Measurements from ENCODE around the gene ZNF658. TPM values are rescaled to one million over a fixed set of nuclear protein-coding genes. Genes with fewer than 3 reads are reported as not detected.
"Not testable (repeated sequence)": the region's sequence is repeated elsewhere in the genome, so short reads cannot be mapped to it uniquely, and the experiment has no call there.

ZNF658 gene
- 2.8 and 4.1 TPM in 2 replicates for total RNA-seq (2021)
- Bru-seq, nascent RNA = percentile 56 among the genes with signal in this experiment
- percentile 40 among the genes with signal in this experiment for BruChase-seq, experiment 1, labeled RNA remaining after a 2-hour chase
- BruChase-seq, experiment 2, labeled RNA remaining after a 6-hour chase = percentile 28 among the genes with signal in this experiment
- long read RNA-seq = 0 reads

DNA sequence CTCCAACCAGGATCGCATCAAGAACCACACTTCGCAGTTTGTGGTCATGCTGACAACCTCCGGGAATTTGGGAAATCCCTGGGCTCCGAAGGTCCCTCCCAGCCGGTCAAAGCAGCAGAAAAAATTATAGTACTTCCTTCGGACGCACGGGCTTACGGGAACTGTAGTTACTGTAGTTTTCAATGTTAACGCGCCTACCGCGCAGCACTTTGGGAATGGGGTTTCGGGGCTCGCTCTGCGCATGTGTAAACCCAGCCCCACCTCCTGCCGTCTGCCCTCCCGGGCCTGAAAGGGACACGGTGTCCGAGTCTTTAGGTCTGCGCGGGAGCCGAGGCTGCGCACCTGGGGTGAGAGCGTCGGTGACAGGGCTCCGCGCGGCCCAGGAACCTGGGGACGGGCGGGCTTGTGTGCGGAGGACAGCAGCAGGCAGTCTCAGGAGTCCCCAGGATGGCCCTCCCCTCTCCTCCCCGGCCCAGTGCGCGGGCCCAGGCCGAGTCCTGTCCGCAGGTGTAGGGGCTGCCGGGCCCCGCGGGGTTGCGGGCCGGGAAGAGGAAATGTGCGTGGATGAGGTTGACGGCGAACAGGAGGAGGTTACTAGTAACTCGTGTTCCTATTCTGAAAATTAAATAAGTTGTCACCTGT, at the start of gene ZNF658:
Gene ZNF658, plus strand, starts transcription at position 236 of the 642 bp plus-strand sequence. CDS start 2,837 bp downstream, outside the sequence.
- H3K36me3 ChIP-seq (ENCODE audit: low read depth); CTCF ChIA-PET; H3F3A ChIP-seq (ENCODE audit: insufficient read depth, low read depth); H3K9me2 ChIP-seq (ENCODE audit: insufficient read depth); H3K4me1 ChIP-seq (replicated peaks; ENCODE audit: insufficient read depth); H3K79me2 ChIP-seq (ENCODE audit: low read depth); POLR2A ChIA-PET (ENCODE audit: unreplicated experiment); BruUV-seq (replicated peaks); H4K20me1 ChIP-seq (ENCODE audit: insufficient read depth); H3K27ac ChIP-seq; intact Hi-C loops (cut with micrococcal nuclease; ENCODE audit: unreplicated experiment); H3K9me3 ChIP-seq (ENCODE audit: insufficient read depth, low read depth); H3K27me3 ChIP-seq (ENCODE audit: insufficient read depth, low read depth): not testable (repeated sequence)
- H3K4me3 ChIP-seq = peak within 1 kb of the TSS; percentile 62
- H2AFZ ChIP-seq = peak within 1 kb of the TSS; percentile 74; the same call in 1 of the 2 replicates
- peak within 1 kb of the TSS; percentile 81 for H3K4me2 ChIP-seq
- peak; percentile 72 to 91 for DNase-seq

DNA sequence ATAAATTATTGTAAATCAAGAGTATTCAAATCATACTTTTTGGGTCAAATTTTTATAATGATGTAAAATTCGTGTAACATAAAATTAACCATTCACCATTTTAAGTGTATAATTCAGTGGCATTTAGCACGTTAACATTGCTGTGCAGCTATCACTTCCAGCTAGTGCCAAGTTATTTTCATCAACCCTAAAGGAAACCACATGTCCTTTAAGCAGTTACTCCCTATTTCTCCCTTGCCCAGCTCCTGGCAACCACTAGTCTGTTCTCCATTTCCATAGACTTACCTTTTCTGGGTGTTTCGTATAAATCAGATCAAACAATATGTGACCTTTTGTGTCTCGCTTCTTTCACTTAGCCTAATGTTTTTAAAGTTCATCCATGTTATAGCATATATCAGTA, 38.8 kb upstream of the ZNF658 start:
- H3K4me3 ChIP-seq; H3K9me2 ChIP-seq (ENCODE audit: insufficient read depth); H4K20me1 ChIP-seq (ENCODE audit: insufficient read depth); H3K4me1 ChIP-seq (replicated peaks; ENCODE audit: insufficient read depth); H3K9me3 ChIP-seq (ENCODE audit: insufficient read depth, low read depth); H3K36me3 ChIP-seq (ENCODE audit: low read depth); DNase-seq; H3K4me2 ChIP-seq; CTCF ChIA-PET; H3K79me2 ChIP-seq (ENCODE audit: low read depth); H2AFZ ChIP-seq; H3K27ac ChIP-seq; intact Hi-C loops (cut with micrococcal nuclease; ENCODE audit: unreplicated experiment); BruUV-seq (replicated peaks); H3K27me3 ChIP-seq (ENCODE audit: insufficient read depth, low read depth); H3F3A ChIP-seq (ENCODE audit: insufficient read depth, low read depth); POLR2A ChIA-PET (ENCODE audit: unreplicated experiment): not testable (repeated sequence)

- H3F3A ChIP-seq (ENCODE audit: insufficient read depth, low read depth); DNase-seq; CTCF ChIA-PET; H2AFZ ChIP-seq; H3K36me3 ChIP-seq (ENCODE audit: low read depth); H3K4me3 ChIP-seq; H4K20me1 ChIP-seq (ENCODE audit: insufficient read depth); H3K27me3 ChIP-seq (ENCODE audit: insufficient read depth, low read depth); H3K4me2 ChIP-seq; intact Hi-C loops (cut with micrococcal nuclease; ENCODE audit: unreplicated experiment); H3K9me2 ChIP-seq (ENCODE audit: insufficient read depth); H3K79me2 ChIP-seq (ENCODE audit: low read depth); H3K4me1 ChIP-seq (replicated peaks; ENCODE audit: insufficient read depth); BruUV-seq (replicated peaks); H3K27ac ChIP-seq; H3K9me3 ChIP-seq (ENCODE audit: insufficient read depth, low read depth); POLR2A ChIA-PET (ENCODE audit: unreplicated experiment): not testable (repeated sequence)
These were observed 31.9 kb upstream of the ZNF658 start for GRCh38 chr9:66868660-66869059.

DNA sequence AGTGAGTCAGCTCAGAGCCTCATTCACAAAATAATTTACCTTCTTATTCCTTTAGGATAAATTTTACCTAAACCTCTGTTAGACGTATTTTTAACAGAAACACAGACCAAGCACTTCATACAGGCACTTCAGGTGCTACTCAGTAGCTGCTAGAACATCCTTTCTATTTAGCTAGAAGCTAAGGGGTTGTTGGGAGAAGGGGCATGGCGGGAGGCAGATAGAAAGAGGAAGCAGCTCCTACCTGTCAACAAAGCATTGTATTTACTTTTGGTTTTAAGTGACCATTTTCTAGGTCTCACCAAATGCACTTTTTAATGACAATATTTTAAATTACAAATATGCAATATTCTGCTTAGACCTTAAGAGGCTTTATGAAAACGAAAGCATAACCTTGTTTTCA, 19.9 kb upstream of the ZNF658 start:
- CTCF ChIA-PET; H3K4me3 ChIP-seq; H3K27ac ChIP-seq; H3K9me3 ChIP-seq (ENCODE audit: insufficient read depth, low read depth); DNase-seq; H3K9me2 ChIP-seq (ENCODE audit: insufficient read depth); H3K4me2 ChIP-seq; H3F3A ChIP-seq (ENCODE audit: insufficient read depth, low read depth); H2AFZ ChIP-seq; H3K27me3 ChIP-seq (ENCODE audit: insufficient read depth, low read depth); POLR2A ChIA-PET (ENCODE audit: unreplicated experiment); intact Hi-C loops (cut with micrococcal nuclease; ENCODE audit: unreplicated experiment); H3K79me2 ChIP-seq (ENCODE audit: low read depth); H4K20me1 ChIP-seq (ENCODE audit: insufficient read depth); BruUV-seq (replicated peaks); H3K4me1 ChIP-seq (replicated peaks; ENCODE audit: insufficient read depth); H3K36me3 ChIP-seq (ENCODE audit: low read depth): not testable (repeated sequence)

- H3F3A ChIP-seq (ENCODE audit: insufficient read depth, low read depth); H3K4me2 ChIP-seq; H3K27ac ChIP-seq; BruUV-seq (replicated peaks); H3K27me3 ChIP-seq (ENCODE audit: insufficient read depth, low read depth); H4K20me1 ChIP-seq (ENCODE audit: insufficient read depth); H3K79me2 ChIP-seq (ENCODE audit: low read depth); POLR2A ChIA-PET (ENCODE audit: unreplicated experiment); H2AFZ ChIP-seq; H3K9me3 ChIP-seq (ENCODE audit: insufficient read depth, low read depth); H3K4me1 ChIP-seq (replicated peaks; ENCODE audit: insufficient read depth); H3K4me3 ChIP-seq; CTCF ChIA-PET; H3K9me2 ChIP-seq (ENCODE audit: insufficient read depth); DNase-seq; H3K36me3 ChIP-seq (ENCODE audit: low read depth); intact Hi-C loops (cut with micrococcal nuclease; ENCODE audit: unreplicated experiment): not testable (repeated sequence)
These were observed 18.7 kb upstream of the ZNF658 start for GRCh38 chr9:66881847-66882246.

DNA sequence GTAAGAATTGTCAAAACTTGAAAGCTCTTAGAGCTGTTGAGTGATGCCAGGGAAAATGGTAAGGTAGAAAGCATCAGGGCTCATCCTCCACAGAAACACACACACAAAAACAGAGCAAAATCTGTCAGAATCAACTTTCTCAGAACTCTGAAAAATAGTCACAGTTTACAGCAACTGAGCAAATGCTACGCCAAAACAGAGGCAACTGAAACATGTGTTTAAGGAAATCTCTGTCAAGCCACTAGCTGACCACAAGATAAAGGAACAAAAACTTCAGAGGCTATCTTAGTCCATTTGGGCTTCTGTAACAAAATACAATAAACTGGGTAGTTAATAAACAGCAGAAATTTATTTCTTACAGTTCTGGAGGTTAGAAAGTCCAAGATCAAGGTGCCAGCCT, 10.2 kb upstream of the ZNF658 start:
- H3K27ac ChIP-seq; H3K36me3 ChIP-seq (ENCODE audit: low read depth); H3K4me3 ChIP-seq; H3K27me3 ChIP-seq (ENCODE audit: insufficient read depth, low read depth); H3K79me2 ChIP-seq (ENCODE audit: low read depth); H3F3A ChIP-seq (ENCODE audit: insufficient read depth, low read depth); H3K4me2 ChIP-seq; CTCF ChIA-PET; POLR2A ChIA-PET (ENCODE audit: unreplicated experiment); DNase-seq; BruUV-seq (replicated peaks); H4K20me1 ChIP-seq (ENCODE audit: insufficient read depth); H2AFZ ChIP-seq; intact Hi-C loops (cut with micrococcal nuclease; ENCODE audit: unreplicated experiment); H3K9me3 ChIP-seq (ENCODE audit: insufficient read depth, low read depth); H3K9me2 ChIP-seq (ENCODE audit: insufficient read depth); H3K4me1 ChIP-seq (replicated peaks; ENCODE audit: insufficient read depth): not testable (repeated sequence)

DNA sequence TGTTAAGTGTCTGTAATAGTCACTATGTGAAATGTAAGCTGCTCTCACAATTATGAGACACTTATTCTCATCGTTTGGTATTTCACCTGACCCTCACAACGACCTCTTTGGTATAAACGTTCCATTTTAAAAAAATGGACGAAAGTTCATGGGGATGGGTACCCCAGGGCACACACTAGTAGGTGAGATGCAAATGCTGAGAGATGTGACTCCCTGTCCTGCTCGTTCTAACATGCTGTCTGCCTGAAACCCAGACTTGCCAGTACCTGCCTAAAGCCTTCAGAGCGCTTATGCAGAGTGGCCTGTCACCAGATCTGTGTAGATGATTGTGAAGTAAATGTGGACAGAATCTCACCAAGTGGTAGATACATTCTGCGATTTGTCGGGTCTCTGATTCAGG, 616 bp downstream of the ZNF658 start:
- H3K4me1 ChIP-seq (replicated peaks; ENCODE audit: insufficient read depth); H3K79me2 ChIP-seq (ENCODE audit: low read depth); H3K36me3 ChIP-seq (ENCODE audit: low read depth); H3K9me2 ChIP-seq (ENCODE audit: insufficient read depth); H4K20me1 ChIP-seq (ENCODE audit: insufficient read depth); intact Hi-C loops (cut with micrococcal nuclease; ENCODE audit: unreplicated experiment); BruUV-seq (replicated peaks); POLR2A ChIA-PET (ENCODE audit: unreplicated experiment); H3K9me3 ChIP-seq (ENCODE audit: insufficient read depth, low read depth); H3K27me3 ChIP-seq (ENCODE audit: insufficient read depth, low read depth); H3K27ac ChIP-seq; H3F3A ChIP-seq (ENCODE audit: insufficient read depth, low read depth); DNase-seq; CTCF ChIA-PET: not testable (repeated sequence)
- Histone ChIP-seq H2AFZ (peak overlapping the region; percentile 74; the same call in 1 of the 2 replicates), H3K4me3 (peak overlapping the region; percentile 62), H3K4me2 (peak overlapping the region; percentile 81)
